Spleen (tissue), 7 donors: ENCODE data around the gene PYGB.

Experiments used
- POLR2A ChIP-seq, 3 donors: fragments of 450-650 bp; IDR thresholded peaks; one replicate each; pipeline ENCODE4 v1.5.1; 2017; ENCODE audit warnings: antibody characterized with exemption in 3 of 3, mild to moderate bottlenecking in 1 of 3
- POLR2AphosphoS5 ChIP-seq, 3 donors: sonication (generic); formaldehyde crosslinking; IDR thresholded peaks; one replicate each; pipeline ENCODE4 v1.5.1; 2017; ENCODE audit warnings: antibody characterized with exemption in 3 of 3
- TF ChIP-seq, protein P1 (sequence below), 11 experiments: fragments of 200-600 bp in 7 of 11; fragments of 450-650 bp in 4 of 11; sonication (generic) in 4 of 11; IDR thresholded peaks in 8 of 11; conservative IDR thresholded peaks in 3 of 11; 1 replicate in 7 of 11; 2 replicates in 4 of 11; pipeline versions ENCODE4 v1.4.0 to v1.8.0; 2016 to 2021; ENCODE audit warnings: antibody characterized with exemption in 11 of 11, inconsistent platforms in 4 of 11, mild to moderate bottlenecking in 1 of 11
- donor health status: DM: no; HTN: no; CAD: no; lungs with moderate emphysema.
- donor health status: DM: no; HTN: no; CAD: no.
- donor health status: DM: no; HTN: no; CAD: no.

DNA sequence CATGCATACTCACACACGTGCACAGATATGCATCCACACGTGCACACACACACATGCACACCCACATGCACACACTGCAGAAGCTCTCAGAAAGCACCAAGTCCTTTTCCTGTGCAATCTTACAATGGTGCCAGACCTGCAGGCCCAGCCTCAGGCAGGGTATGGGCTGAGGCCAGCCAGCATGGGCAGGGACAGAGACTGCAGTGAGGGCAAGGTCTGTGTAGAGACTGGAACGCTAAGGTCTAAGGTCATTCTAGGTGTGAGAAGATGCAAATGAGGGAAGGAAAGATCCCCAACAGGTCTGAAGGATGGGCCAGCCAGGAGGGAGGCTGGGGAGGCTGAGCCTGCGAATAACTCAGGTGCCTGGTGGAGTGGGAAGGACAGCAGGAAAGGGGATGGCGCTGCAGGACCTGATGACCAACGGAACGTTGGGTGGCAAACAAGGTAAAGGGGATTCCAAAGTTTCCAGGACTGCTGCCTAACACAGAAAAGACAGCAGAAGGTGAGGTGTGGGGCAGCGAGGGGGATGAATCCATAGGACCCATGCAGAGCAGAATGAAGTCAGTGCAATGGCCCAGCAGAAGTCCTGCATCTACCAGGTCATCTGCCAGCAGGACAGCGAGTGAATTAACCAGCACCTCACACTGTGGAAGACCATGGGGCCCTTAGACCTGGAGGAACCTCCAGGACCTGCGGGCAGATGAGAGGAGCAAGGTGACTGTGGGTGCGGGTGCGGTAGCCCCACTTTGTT lies 75.8 kb downstream of the PYGB start:
- TF ChIP-seq, protein P1, sequence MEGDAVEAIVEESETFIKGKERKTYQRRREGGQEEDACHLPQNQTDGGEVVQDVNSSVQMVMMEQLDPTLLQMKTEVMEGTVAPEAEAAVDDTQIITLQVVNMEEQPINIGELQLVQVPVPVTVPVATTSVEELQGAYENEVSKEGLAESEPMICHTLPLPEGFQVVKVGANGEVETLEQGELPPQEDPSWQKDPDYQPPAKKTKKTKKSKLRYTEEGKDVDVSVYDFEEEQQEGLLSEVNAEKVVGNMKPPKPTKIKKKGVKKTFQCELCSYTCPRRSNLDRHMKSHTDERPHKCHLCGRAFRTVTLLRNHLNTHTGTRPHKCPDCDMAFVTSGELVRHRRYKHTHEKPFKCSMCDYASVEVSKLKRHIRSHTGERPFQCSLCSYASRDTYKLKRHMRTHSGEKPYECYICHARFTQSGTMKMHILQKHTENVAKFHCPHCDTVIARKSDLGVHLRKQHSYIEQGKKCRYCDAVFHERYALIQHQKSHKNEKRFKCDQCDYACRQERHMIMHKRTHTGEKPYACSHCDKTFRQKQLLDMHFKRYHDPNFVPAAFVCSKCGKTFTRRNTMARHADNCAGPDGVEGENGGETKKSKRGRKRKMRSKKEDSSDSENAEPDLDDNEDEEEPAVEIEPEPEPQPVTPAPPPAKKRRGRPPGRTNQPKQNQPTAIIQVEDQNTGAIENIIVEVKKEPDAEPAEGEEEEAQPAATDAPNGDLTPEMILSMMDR (IDR thresholded peaks at IDR 0.05 in 8 of 11, conservative IDR thresholded peaks at IDR 0.05 in 3 of 11): no peak
- TF ChIP-seq POLR2A (IDR thresholded peaks at IDR 0.05): no peak
- no peak for TF ChIP-seq POLR2AphosphoS5 (IDR thresholded peaks at IDR 0.05)
